ENCODE data around the gene MRPS15. TPM values are rescaled to one million over a fixed set of nuclear protein-coding genes. Genes with fewer than 3 reads are reported as not detected.
"Not testable (repeated sequence)": the region's sequence is repeated elsewhere in the genome, so short reads cannot be mapped to it uniquely, and the experiment has no call there.

Gene MRPS15
- 117 and 126 TPM in 2 replicates for total RNA-seq

GRCh38 chr1:36463803-36464604 is at the start of gene MRPS15:
Gene MRPS15 (minus strand): TSS chr1:36464384. CDS start chr1:36464275, 109 bp downstream.
- DNase-seq, result peak; percentile 99
- Mint-ChIP-seq H3K4me1 (peaks cover 39% of the 10 kb centered on the region), H3K27me3 (no peaks in the 10 kb centered on the region), H3K9me3 (no peaks in the 10 kb centered on the region), H3K36me3 (ENCODE audit: low read depth) (peaks cover 37% of the 10 kb centered on the region), H3K4me3 (peak within 1 kb of the TSS; percentile 99), H3K27ac (peak within 1 kb of the TSS; percentile 98)
- intact Hi-C loops (cut with micrococcal nuclease), result loop anchor here (2.0 to 5.0 kb wide), 3 partner anchors 13 to 1272 kb away; partner anchors contain the start of genes OSCP1, SFPQ and STK40

GRCh38 chr1:36512842-36513241 is 48.7 kb upstream of the MRPS15 start:
- H3K4me3 Mint-ChIP-seq, result no peak overlapping the region
- no peak for DNase-seq
- H3K27me3 Mint-ChIP-seq, result no peaks in the 10 kb centered on the region
- intact Hi-C loops (cut with micrococcal nuclease), result no loop called here
- H3K4me1 Mint-ChIP-seq, result no peaks in the 10 kb centered on the region
- H3K36me3 Mint-ChIP-seq (ENCODE audit: low read depth), result no peaks in the 10 kb centered on the region
- no peaks in the 10 kb centered on the region for H3K9me3 Mint-ChIP-seq
- no peak overlapping the region for H3K27ac Mint-ChIP-seq

- Mint-ChIP-seq H3K4me3 (no peak overlapping the region), H3K4me1 (no peaks in the 10 kb centered on the region), H3K27ac (no peak overlapping the region), H3K9me3 (no peaks in the 10 kb centered on the region), H3K36me3 (ENCODE audit: low read depth) (no peaks in the 10 kb centered on the region), H3K27me3 (no peaks in the 10 kb centered on the region)
- DNase-seq, result no peak
- intact Hi-C loops (cut with micrococcal nuclease), result no loop called here
Measured at GRCh38 chr1:36511804-36512798, 47.9 kb upstream of the MRPS15 start.

- intact Hi-C loops (cut with micrococcal nuclease); DNase-seq; H3K9me3 Mint-ChIP-seq; H3K36me3 Mint-ChIP-seq (ENCODE audit: low read depth); H3K27me3 Mint-ChIP-seq; H3K4me3 Mint-ChIP-seq; H3K27ac Mint-ChIP-seq; H3K4me1 Mint-ChIP-seq: not testable (repeated sequence)
Measured at GRCh38 chr1:36511220-36511619, 47.0 kb upstream of the MRPS15 start.

- intact Hi-C loops (cut with micrococcal nuclease), result no loop called here
- Mint-ChIP-seq H3K36me3 (ENCODE audit: low read depth) (no peaks in the 10 kb centered on the region), H3K27ac (no peak overlapping the region), H3K27me3 (peaks cover 5% of the 10 kb centered on the region), H3K9me3 (no peaks in the 10 kb centered on the region), H3K4me1 (no peaks in the 10 kb centered on the region), H3K4me3 (no peak overlapping the region)
- DNase-seq, result no peak
Measured at GRCh38 chr1:36510418-36510817, 46.2 kb upstream of the MRPS15 start.

GRCh38 chr1:36508257-36508656 is 44.1 kb upstream of the MRPS15 start:
- Mint-ChIP-seq H3K4me1 (no peaks in the 10 kb centered on the region), H3K27ac (no peak overlapping the region), H3K9me3 (no peaks in the 10 kb centered on the region), H3K4me3 (no peak overlapping the region), H3K27me3 (peaks cover 15% of the 10 kb centered on the region), H3K36me3 (ENCODE audit: low read depth) (no peaks in the 10 kb centered on the region)
- intact Hi-C loops (cut with micrococcal nuclease), result no loop called here
- DNase-seq, result no peak

- Mint-ChIP-seq H3K36me3 (ENCODE audit: low read depth) (no peaks in the 10 kb centered on the region), H3K4me1 (no peaks in the 10 kb centered on the region), H3K4me3 (no peak overlapping the region), H3K27ac (no peak overlapping the region), H3K27me3 (peaks cover 25% of the 10 kb centered on the region), H3K9me3 (no peaks in the 10 kb centered on the region)
- no peak for DNase-seq
- intact Hi-C loops (cut with micrococcal nuclease), result no loop called here
Measured at GRCh38 chr1:36506276-36506920, 42.2 kb upstream of the MRPS15 start.

- H3K9me3 Mint-ChIP-seq, result no peaks in the 10 kb centered on the region
Measured at GRCh38 chr1:36503733-36504132, 39.5 kb upstream of the MRPS15 start.

GRCh38 chr1:36503159-36503558 is 39.0 kb upstream of the MRPS15 start:
- H3K9me3 Mint-ChIP-seq, result no peaks in the 10 kb centered on the region
- intact Hi-C loops (cut with micrococcal nuclease), result no loop called here
- peaks cover 32% of the 10 kb centered on the region for H3K27me3 Mint-ChIP-seq
- no peaks in the 10 kb centered on the region for H3K36me3 Mint-ChIP-seq (ENCODE audit: low read depth)
- no peak for DNase-seq
- no peak overlapping the region for H3K4me3 Mint-ChIP-seq
- no peaks in the 10 kb centered on the region for H3K4me1 Mint-ChIP-seq
- H3K27ac Mint-ChIP-seq, result no peak overlapping the region

More at GRCh38 chr1:36503733-36504132, 39.5 kb upstream of the MRPS15 start:
- Mint-ChIP-seq H3K4me3 (no peak overlapping the region), H3K27me3 (peaks cover 29% of the 10 kb centered on the region), H3K36me3 (ENCODE audit: low read depth) (no peaks in the 10 kb centered on the region), H3K4me1 (no peaks in the 10 kb centered on the region), H3K27ac (no peak overlapping the region)
- intact Hi-C loops (cut with micrococcal nuclease), result no loop called here
- no peak for DNase-seq

- Mint-ChIP-seq H3K9me3 (no peaks in the 10 kb centered on the region), H3K36me3 (ENCODE audit: low read depth) (no peaks in the 10 kb centered on the region)
- DNase-seq, result no peak
Measured at GRCh38 chr1:36502616-36503015, 38.4 kb upstream of the MRPS15 start.

GRCh38 chr1:36501911-36502310 is 37.7 kb upstream of the MRPS15 start:
- H3K9me3 Mint-ChIP-seq; H3K27ac Mint-ChIP-seq; H3K4me1 Mint-ChIP-seq; H3K4me3 Mint-ChIP-seq; H3K36me3 Mint-ChIP-seq (ENCODE audit: low read depth); intact Hi-C loops (cut with micrococcal nuclease); DNase-seq: not testable (repeated sequence)
- H3K27me3 Mint-ChIP-seq, result peaks cover 39% of the 10 kb centered on the region

More at GRCh38 chr1:36502616-36503015, 38.4 kb upstream of the MRPS15 start:
- Mint-ChIP-seq H3K27ac (no peak overlapping the region), H3K4me3 (no peak overlapping the region), H3K27me3 (peaks cover 35% of the 10 kb centered on the region), H3K4me1 (no peaks in the 10 kb centered on the region)
- intact Hi-C loops (cut with micrococcal nuclease), result no loop called here

- Mint-ChIP-seq H3K9me3 (no peaks in the 10 kb centered on the region), H3K27ac (no peak overlapping the region), H3K4me1 (no peaks in the 10 kb centered on the region), H3K36me3 (ENCODE audit: low read depth) (no peaks in the 10 kb centered on the region), H3K4me3 (no peak overlapping the region), H3K27me3 (peaks cover 19% of the 10 kb centered on the region)
- DNase-seq, result no peak
- intact Hi-C loops (cut with micrococcal nuclease), result no loop called here
Measured at GRCh38 chr1:36497207-36497606, 33.0 kb upstream of the MRPS15 start.

- Mint-ChIP-seq H3K27me3 (peaks cover 21% of the 10 kb centered on the region), H3K4me3 (no peak overlapping the region), H3K36me3 (ENCODE audit: low read depth) (no peaks in the 10 kb centered on the region), H3K27ac (no peak overlapping the region), H3K9me3 (no peaks in the 10 kb centered on the region), H3K4me1 (no peaks in the 10 kb centered on the region)
- intact Hi-C loops (cut with micrococcal nuclease), result no loop called here
- no peak for DNase-seq
Measured at GRCh38 chr1:36494971-36495370, 30.8 kb upstream of the MRPS15 start.

Data from activated CD4-positive, alpha-beta T cell treated with anti-CD3 and anti-CD28 coated beads, Interleukin-2, amount 10 ng/mL, durations not matched to agents 24 days and 14 days (primary cell).